ENCODE results near the gene EHMT1. TPM values are rescaled to one million over a fixed set of nuclear protein-coding genes. Genes with fewer than 3 reads are reported as not detected.

EHMT1 gene
- total and polyA plus RNA-seq, 10 of the 15 experiments (the other 5 are each of a cell fraction or from before 2014, with no cell fraction given): 2.9 to 100 (median 48.1) TPM

DNA sequence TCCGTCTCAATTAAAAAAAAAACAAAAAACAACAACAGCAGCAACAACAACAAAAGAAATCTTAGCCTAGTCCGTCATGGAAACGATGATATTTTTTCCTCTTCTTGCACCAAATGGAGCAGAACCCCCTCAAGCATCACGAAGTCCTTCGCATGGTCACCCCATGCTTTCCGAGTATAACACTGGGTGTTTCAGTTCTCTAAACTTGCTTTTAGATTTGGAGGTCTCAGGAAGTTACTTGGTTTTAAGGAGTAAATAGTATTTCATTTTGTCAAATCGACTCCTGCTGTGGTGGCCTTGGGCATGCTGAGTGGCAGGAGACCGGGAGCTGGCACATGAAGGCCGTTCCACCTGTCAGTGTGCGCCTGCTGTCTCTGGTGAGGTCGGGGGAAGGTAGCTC is 140.3 kb downstream of the EHMT1 start (continued):
- TF ChIP-seq RAD51 (IDR thresholded peaks at IDR 0.05) (no peak), LARP7 (IDR thresholded peaks at IDR 0.05) (no peak), SREBF2 (IDR thresholded peaks at IDR 0.05; ENCODE audit: low read length) (no peak), JUNB (IDR thresholded peaks at IDR 0.05) (no peak), GATAD2B (conservative IDR thresholded peaks at IDR 0.05; ENCODE audit: low read depth) (no peak), SMAD1 (IDR thresholded peaks at IDR 0.05; ENCODE audit: low read depth, partially characterized antibody) (no peak), RBBP5 (conservative IDR thresholded peaks at IDR 0.05) (no peak), NR2C2 (IDR thresholded peaks at IDR 0.05; ENCODE audit: borderline replicate concordance, control insufficient read depth, insufficient read length, low read depth) (no peak), HDAC6 (IDR thresholded peaks at IDR 0.05; ENCODE audit: unreplicated experiment) (no peak), SUZ12 (IDR thresholded peaks at IDR 0.05; ENCODE audit: unreplicated experiment) (no peak), MXI1 (IDR thresholded peaks at IDR 0.05; ENCODE audit: low read depth, low read length) (no peak), BACH1 (IDR thresholded peaks at IDR 0.05; ENCODE audit: borderline replicate concordance) (no peak), ZNF274 (IDR thresholded peaks at IDR 0.05; ENCODE audit: insufficient read depth, insufficient read length) (no peak), EED (IDR thresholded peaks at IDR 0.05; ENCODE audit: low read depth) (peak; percentile 37; the same call in 1 of the 2 replicates), BCLAF1 (IDR thresholded peaks at IDR 0.05) (no peak), TCF3 (IDR thresholded peaks at IDR 0.05; ENCODE audit: borderline replicate concordance, insufficient read depth, low read depth, low read length) (0 out of 2 replicates have a peak, but pooled peaks have one; percentile 57), ETV6 (conservative IDR thresholded peaks at IDR 0.05 in 1 of 2, IDR thresholded peaks at IDR 0.05 in 1 of 2; ENCODE audit: borderline replicate concordance in 1 of 2, low read depth in 1 of 2) (peak in 1 of 2 experiments; percentile 42; a peak in 1 of 4 replicates), ZNF384 (IDR thresholded peaks at IDR 0.05; ENCODE audit: borderline replicate concordance, low read depth, low read length) (no peak), BRCA1 (IDR thresholded peaks at IDR 0.05; ENCODE audit: low read depth, low read length) (no peak), NFYA (IDR thresholded peaks at IDR 0.05; ENCODE audit: borderline replicate concordance, low read depth, low read length) (no peak), E2F8 (IDR thresholded peaks at IDR 0.05; ENCODE audit: low read depth, partially characterized antibody) (peak; percentile 31), ATF3 (IDR thresholded peaks at IDR 0.05; ENCODE audit: borderline replicate concordance, extremely low read depth, low read depth, low read length) (no peak), RAD21 (IDR thresholded peaks at IDR 0.05; ENCODE audit: insufficient read depth, low read depth, low read length) (no peak)
- TF ChIP-seq, protein P1, sequence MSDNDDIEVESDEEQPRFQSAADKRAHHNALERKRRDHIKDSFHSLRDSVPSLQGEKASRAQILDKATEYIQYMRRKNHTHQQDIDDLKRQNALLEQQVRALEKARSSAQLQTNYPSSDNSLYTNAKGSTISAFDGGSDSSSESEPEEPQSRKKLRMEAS (IDR thresholded peaks at IDR 0.05; ENCODE audit: low read depth, low read length): peak; percentile 75; the same call in 1 of the 2 replicates
- TF ChIP-seq, protein P2, sequence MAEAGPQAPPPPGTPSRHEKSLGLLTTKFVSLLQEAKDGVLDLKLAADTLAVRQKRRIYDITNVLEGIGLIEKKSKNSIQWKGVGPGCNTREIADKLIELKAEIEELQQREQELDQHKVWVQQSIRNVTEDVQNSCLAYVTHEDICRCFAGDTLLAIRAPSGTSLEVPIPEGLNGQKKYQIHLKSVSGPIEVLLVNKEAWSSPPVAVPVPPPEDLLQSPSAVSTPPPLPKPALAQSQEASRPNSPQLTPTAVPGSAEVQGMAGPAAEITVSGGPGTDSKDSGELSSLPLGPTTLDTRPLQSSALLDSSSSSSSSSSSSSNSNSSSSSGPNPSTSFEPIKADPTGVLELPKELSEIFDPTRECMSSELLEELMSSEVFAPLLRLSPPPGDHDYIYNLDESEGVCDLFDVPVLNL (IDR thresholded peaks at IDR 0.05; ENCODE audit: low read depth, low read length): no peak

Data from GM12878 (cell line).